Neural crest cell (in vitro differentiated cells): ENCODE measurements around the gene ASPDH. TPM values are rescaled to one million over a fixed set of nuclear protein-coding genes. Genes with fewer than 3 reads are reported as not detected.

Experiments used
- DNase-seq: peaks from one replicate; pipeline ENCODE4 v3.0.0; 2021; ENCODE audit warnings: low read depth, mixed read lengths, low spot score
- H3K27ac Mint-ChIP-seq: one replicate; pipeline ENCODE4 v1.8.0; 2021; ENCODE audit warnings: mild to moderate bottlenecking, mixed read lengths; ENCODE audit not compliant: unreplicated experiment
- H3K27me3 Mint-ChIP-seq: 2 replicates; pipeline ENCODE4 v1.8.0; 2021; ENCODE audit warnings: low read depth, mild to moderate bottlenecking, mixed read lengths
- H3K36me3 Mint-ChIP-seq: 2 replicates; pipeline ENCODE4 v1.8.0; 2021; ENCODE audit warnings: low read depth, mild to moderate bottlenecking, mixed read lengths
- H3K4me1 Mint-ChIP-seq: 2 replicates; pipeline ENCODE4 v1.8.0; 2021; ENCODE audit warnings: mixed read lengths
- H3K4me3 Mint-ChIP-seq: one replicate; pipeline ENCODE4 v1.8.0; 2021; ENCODE audit warnings: mild to moderate bottlenecking, mixed read lengths
- H3K9me3 Mint-ChIP-seq: 2 replicates; pipeline ENCODE4 v1.8.0; 2021; ENCODE audit warnings: mixed read lengths
- CTCF ChIP-seq: fragments of 200-600 bp; sonication (generic); conservative IDR thresholded peaks from 2 replicates; pipeline ENCODE4 v1.5.0; 2021; ENCODE audit warnings: antibody characterized with exemption, mild to moderate bottlenecking
- total RNA-seq: library from RNA; stranded (reverse); gene quantifications from 2 replicates; pipeline ENCODE4 v1.2.1, GENCODE V29; 2021

Gene ASPDH
- total RNA-seq, 1 donor from 2014 or later, result 1.2 TPM

- peaks cover 27% of the 10 kb centered on the region for H3K36me3 Mint-ChIP-seq
- no peak for DNase-seq
- no peak overlapping the region for H3K27ac Mint-ChIP-seq
- no peak for TF ChIP-seq CTCF
- H3K4me1 Mint-ChIP-seq, result peaks cover 14% of the 10 kb centered on the region
- H3K27me3 Mint-ChIP-seq, result peaks cover 8% of the 10 kb centered on the region
- peaks cover 3% of the 10 kb centered on the region for H3K9me3 Mint-ChIP-seq
- no peak overlapping the region for H3K4me3 Mint-ChIP-seq
These were observed 33.9 kb downstream of the ASPDH start for GRCh38 chr19:50479761-50480251.

DNA sequence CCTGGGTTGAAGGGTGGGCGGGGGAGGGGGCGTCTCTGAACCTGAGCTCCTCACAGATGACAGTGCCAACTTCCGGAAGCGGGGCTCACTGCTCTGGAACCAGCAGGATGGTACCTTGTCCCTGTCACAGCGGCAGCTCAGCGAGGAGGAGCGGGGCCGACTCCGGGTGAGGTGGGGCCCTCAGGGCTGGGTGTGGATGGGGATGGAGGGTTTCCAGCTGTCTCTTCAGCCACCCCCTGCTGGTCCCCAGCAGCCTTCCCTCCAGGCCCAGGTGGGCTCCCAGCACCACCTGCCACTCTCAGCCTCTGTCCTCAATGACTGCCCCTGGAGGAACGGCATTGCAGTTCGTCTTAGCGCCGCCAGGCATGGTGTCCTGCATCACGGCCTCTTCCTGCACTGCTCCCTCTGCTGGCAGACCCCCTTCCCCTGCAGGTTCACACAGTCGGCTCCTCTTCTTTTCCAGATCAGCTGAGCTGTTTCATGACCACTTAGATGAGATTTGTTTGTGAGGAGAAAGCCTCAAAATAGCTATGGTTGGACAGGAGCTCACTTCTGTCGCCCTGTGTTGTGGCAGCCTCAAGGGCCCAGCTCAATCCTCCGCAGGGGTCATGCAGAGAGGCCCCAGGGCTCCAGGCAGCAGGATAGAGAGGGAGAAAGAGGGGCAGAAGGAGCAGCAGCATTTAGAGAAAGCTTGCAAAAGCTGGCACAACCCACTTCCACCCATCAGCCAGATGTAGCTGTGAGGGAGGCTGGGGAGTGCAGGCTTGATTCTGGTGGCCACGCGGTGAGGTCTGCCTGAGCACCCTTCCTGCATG lies 34.6 kb downstream of the ASPDH start:
- H3K9me3 Mint-ChIP-seq, result peaks cover 3% of the 10 kb centered on the region
- peak overlapping the region; percentile 76 for H3K4me3 Mint-ChIP-seq
- peaks cover 14% of the 10 kb centered on the region for H3K4me1 Mint-ChIP-seq
- H3K27ac Mint-ChIP-seq, result peak overlapping the region; percentile 45
- no peak for DNase-seq
- H3K27me3 Mint-ChIP-seq, result peaks cover 8% of the 10 kb centered on the region
- peaks cover 27% of the 10 kb centered on the region for H3K36me3 Mint-ChIP-seq
- TF ChIP-seq CTCF, result peak; percentile 59

DNA sequence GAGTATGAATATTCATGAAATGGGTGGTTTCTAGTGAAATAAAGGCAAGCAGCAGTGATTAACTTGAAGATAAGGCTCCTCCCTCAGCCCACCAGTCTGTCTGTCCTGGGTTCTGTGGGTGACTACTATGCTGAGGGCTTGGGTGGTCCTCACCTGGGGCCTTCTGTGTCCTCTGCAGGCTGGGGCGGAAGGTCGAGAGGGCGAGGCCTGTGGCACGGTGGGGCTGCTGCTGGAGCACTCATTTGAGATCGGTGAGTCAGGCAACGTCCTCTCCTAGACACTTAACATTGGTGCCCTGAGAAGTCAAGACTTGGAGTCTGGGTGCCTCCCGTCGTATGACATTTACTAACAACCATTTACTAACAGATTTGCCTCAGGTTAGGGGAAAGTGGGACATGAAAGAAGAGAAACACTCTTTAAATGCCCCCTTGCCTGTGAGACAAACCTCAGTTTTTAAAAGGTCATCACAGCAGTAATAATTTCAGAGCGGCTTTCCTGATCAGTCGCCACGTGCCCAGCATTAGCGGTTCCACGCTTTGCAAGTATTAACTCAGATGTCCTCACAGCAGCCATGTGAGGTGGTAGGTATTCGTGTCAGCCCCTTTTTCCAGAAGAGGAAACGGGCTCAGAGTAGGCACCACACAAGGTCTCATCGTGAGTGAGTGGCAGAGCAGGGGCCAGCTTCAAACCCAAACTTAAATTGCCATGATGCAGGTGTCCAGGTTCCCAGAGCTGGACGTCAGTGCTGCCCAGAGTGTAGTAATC lies 35.8 kb downstream of the ASPDH start:
- peak overlapping the region; percentile 97 for H3K4me3 Mint-ChIP-seq
- no peak for TF ChIP-seq CTCF
- peaks cover 25% of the 10 kb centered on the region for H3K36me3 Mint-ChIP-seq
- H3K4me1 Mint-ChIP-seq, result peaks cover 14% of the 10 kb centered on the region
- H3K27me3 Mint-ChIP-seq, result peaks cover 8% of the 10 kb centered on the region
- DNase-seq, result no peak
- H3K9me3 Mint-ChIP-seq, result peaks cover 3% of the 10 kb centered on the region
- no peak overlapping the region for H3K27ac Mint-ChIP-seq

- TF ChIP-seq CTCF, result no peak
- Mint-ChIP-seq H3K36me3 (peaks cover 25% of the 10 kb centered on the region), H3K4me3 (peak overlapping the region; percentile 97), H3K27ac (peak overlapping the region; percentile 98), H3K4me1 (peaks cover 14% of the 10 kb centered on the region), H3K9me3 (peaks cover 3% of the 10 kb centered on the region), H3K27me3 (peaks cover 8% of the 10 kb centered on the region)
- no peak for DNase-seq
These were observed 36.8 kb downstream of the ASPDH start for GRCh38 chr19:50476907-50477238.

- Mint-ChIP-seq H3K36me3 (peaks cover 25% of the 10 kb centered on the region), H3K9me3 (peaks cover 3% of the 10 kb centered on the region), H3K27ac (peak within 1 kb of the TSS; percentile 98), H3K4me1 (peaks cover 14% of the 10 kb centered on the region), H3K27me3 (peaks cover 8% of the 10 kb centered on the region), H3K4me3 (peak within 1 kb of the TSS; percentile 97)
- TF ChIP-seq CTCF, result no peak
- DNase-seq, result peak; percentile 82
These were observed 37.3 kb downstream of the ASPDH start, which contains the start of the genes EMC10 and GARIN5A for GRCh38 chr19:50476224-50476906. EMC10 (plus strand) TSS chr19:50476507; CDS start chr19:50476545, 38 bp downstream. GARIN5A (minus strand) TSS chr19:50476848; CDS start chr19:50476388, 460 bp downstream.
